Measurements from ENCODE around the gene CATSPERZ.

Gene CATSPERZ

DNA sequence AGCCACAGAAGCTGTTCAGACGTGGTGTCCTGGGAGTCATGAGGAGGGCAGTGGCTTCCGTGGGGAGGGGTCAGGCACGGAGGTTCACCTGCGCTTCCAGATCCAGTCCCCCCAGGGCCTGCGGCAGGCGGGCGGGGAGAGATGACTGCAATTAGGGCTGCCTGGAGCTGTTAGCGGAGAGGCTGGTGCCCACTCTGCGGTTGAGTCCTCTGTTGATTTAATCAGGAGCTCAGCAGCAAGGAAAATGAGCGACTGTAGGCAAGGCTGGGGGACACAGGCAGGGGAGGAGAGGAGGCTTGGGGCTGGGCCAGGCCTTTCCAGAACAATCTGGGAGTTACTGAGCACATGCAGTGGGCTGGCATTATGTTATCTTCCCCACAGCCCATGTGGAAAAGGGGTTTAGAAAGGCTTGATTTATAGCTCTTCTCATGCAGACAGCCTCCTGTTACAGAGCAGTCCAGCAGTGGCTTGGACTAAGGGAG, 35.7 kb upstream of the CATSPERZ start:
- Histone ChIP-seq H3K27me3 (ENCODE audit: insufficient read depth, low read length, poor library complexity, severe bottlenecking) (no peaks in the 10 kb centered on the region), H3K79me2 (ENCODE audit: insufficient read depth, low read length) (no peaks in the 10 kb centered on the region), H3K9me3 (ENCODE audit: insufficient read depth, low read depth, low read length) (no peaks in the 10 kb centered on the region), H4K20me1 (ENCODE audit: insufficient read depth, low read length, poor library complexity, severe bottlenecking) (no peaks in the 10 kb centered on the region), H3F3A (ENCODE audit: low read depth) (peaks cover 3% of the 10 kb centered on the region; the same call in 1 of the 2 replicates), H3K4me1 (ENCODE audit: insufficient read depth, low read length, poor library complexity, severe bottlenecking) (peaks cover 14% of the 10 kb centered on the region), H3K9me2 (replicated peaks; ENCODE audit: low read depth, low read length) (no peaks in the 10 kb centered on the region), H3K9ac (ENCODE audit: low read depth, low read length, poor library complexity, severe bottlenecking) (no peak overlapping the region), H2AFZ (ENCODE audit: low read length) (no peak overlapping the region), H3K4me2 (ENCODE audit: low read depth, low read length, poor library complexity, severe bottlenecking) (no peak overlapping the region), H3K36me3 (ENCODE audit: insufficient read depth, low read length) (no peaks in the 10 kb centered on the region), H3K4me3 (ENCODE audit: low read length, poor library complexity, severe bottlenecking) (no peak overlapping the region)
- TF ChIP-seq EZH2phosphoT487 (IDR thresholded peaks at IDR 0.05; ENCODE audit: borderline replicate concordance), result no peak
- TF ChIP-seq, protein P1, sequence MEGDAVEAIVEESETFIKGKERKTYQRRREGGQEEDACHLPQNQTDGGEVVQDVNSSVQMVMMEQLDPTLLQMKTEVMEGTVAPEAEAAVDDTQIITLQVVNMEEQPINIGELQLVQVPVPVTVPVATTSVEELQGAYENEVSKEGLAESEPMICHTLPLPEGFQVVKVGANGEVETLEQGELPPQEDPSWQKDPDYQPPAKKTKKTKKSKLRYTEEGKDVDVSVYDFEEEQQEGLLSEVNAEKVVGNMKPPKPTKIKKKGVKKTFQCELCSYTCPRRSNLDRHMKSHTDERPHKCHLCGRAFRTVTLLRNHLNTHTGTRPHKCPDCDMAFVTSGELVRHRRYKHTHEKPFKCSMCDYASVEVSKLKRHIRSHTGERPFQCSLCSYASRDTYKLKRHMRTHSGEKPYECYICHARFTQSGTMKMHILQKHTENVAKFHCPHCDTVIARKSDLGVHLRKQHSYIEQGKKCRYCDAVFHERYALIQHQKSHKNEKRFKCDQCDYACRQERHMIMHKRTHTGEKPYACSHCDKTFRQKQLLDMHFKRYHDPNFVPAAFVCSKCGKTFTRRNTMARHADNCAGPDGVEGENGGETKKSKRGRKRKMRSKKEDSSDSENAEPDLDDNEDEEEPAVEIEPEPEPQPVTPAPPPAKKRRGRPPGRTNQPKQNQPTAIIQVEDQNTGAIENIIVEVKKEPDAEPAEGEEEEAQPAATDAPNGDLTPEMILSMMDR (conservative IDR thresholded peaks at IDR 0.05; ENCODE audit: low read length), result no peak

DNA sequence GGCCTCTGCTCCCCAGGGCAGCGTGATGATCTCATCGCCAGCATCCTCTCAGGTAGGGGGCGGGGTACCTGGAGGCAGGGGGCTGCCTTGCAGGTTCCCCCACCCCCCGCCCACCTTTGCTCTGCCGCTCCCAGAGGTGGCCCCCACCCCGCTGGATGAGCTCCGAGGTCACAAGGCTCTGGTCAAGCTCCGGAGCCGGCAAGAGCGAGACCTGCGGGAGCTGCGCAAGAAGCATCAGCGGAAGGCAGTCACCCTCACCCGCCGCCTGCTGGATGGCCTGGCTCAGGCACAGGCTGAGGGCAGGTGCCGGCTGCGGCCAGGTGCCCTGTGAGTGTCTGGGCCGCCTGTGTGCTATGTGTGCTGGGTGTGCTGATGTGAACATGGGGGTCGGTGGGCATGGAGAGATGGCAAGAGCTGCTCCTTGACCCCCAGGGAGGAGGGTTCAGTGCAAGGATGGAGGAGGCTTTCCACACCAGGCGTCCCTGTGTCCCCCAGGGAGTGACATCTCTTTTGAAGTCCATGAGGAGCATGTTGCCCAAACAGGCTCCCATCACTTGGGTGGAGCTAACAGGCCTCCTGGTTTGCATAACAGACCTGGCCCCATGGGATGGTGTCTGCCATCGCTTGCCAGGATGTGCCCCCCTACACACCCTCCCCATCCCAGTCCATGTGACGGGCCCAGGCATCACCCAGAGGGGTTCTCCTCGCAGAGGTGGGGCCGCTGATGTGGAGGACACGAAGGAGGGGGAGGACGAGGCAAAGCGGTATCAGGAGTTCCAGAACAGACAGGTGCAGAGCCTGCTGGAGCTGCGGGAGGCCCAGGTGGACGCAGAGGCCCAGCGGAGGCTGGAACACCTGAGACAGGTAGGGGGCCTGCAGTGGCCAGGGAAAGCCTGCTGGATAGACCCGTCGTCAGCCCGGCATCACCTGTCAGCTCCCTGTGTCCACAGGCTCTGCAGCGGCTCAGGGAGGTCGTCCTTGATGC, 34.7 kb upstream of the CATSPERZ start:
- peaks cover 14% of the 10 kb centered on the region for H3K4me1 ChIP-seq (ENCODE audit: insufficient read depth, low read length, poor library complexity, severe bottlenecking)

DNA sequence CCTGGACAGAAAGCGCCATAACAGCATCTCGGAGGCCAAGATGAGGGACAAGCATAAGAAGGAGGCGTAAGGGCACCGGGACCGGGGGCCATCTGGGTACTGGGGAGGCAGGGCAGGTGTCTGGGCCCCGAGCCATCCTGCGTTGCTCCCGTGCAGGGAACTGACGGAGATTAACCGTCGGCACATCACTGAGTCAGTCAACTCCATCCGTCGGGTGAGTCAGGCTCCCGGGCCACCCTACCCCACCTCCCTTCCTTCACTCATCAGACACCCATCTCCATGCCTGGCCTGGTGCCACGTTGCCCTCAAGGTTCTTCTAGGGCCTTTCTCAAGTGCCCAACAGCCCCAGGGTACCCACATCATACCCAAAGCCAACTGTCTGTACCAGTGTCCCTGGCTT, 33.8 kb upstream of the CATSPERZ start:
- H3K4me3 ChIP-seq (ENCODE audit: low read length, poor library complexity, severe bottlenecking), result no peak overlapping the region
- H3K4me2 ChIP-seq (ENCODE audit: low read depth, low read length, poor library complexity, severe bottlenecking), result no peak overlapping the region
- H3K79me2 ChIP-seq (ENCODE audit: insufficient read depth, low read length), result no peaks in the 10 kb centered on the region
- H3K9me2 ChIP-seq (replicated peaks; ENCODE audit: low read depth, low read length), result no peaks in the 10 kb centered on the region
- H3K9ac ChIP-seq (ENCODE audit: low read depth, low read length, poor library complexity, severe bottlenecking), result no peak overlapping the region
- H4K20me1 ChIP-seq (ENCODE audit: insufficient read depth, low read length, poor library complexity, severe bottlenecking), result no peaks in the 10 kb centered on the region
- peaks cover 14% of the 10 kb centered on the region for H3K4me1 ChIP-seq (ENCODE audit: insufficient read depth, low read length, poor library complexity, severe bottlenecking)
- no peaks in the 10 kb centered on the region for H3K36me3 ChIP-seq (ENCODE audit: insufficient read depth, low read length)
- TF ChIP-seq EZH2phosphoT487 (IDR thresholded peaks at IDR 0.05; ENCODE audit: borderline replicate concordance), result no peak
- TF ChIP-seq, protein P1 (conservative IDR thresholded peaks at IDR 0.05; ENCODE audit: low read length), result no peak
- peaks cover 6% of the 10 kb centered on the region; the same call in 1 of the 2 replicates for H3F3A ChIP-seq (ENCODE audit: low read depth)
- no peaks in the 10 kb centered on the region for H3K9me3 ChIP-seq (ENCODE audit: insufficient read depth, low read depth, low read length)
- no peaks in the 10 kb centered on the region for H3K27me3 ChIP-seq (ENCODE audit: insufficient read depth, low read length, poor library complexity, severe bottlenecking)
- H2AFZ ChIP-seq (ENCODE audit: low read length), result no peak overlapping the region

More for the DNA sequence above, 34.7 kb upstream of the CATSPERZ start:
- H4K20me1 ChIP-seq (ENCODE audit: insufficient read depth, low read length, poor library complexity, severe bottlenecking), result no peaks in the 10 kb centered on the region
- H3K36me3 ChIP-seq (ENCODE audit: insufficient read depth, low read length), result no peaks in the 10 kb centered on the region
- H3K9ac ChIP-seq (ENCODE audit: low read depth, low read length, poor library complexity, severe bottlenecking), result no peak overlapping the region
- TF ChIP-seq, protein P1 (conservative IDR thresholded peaks at IDR 0.05; ENCODE audit: low read length), result no peak
- no peak for TF ChIP-seq EZH2phosphoT487 (IDR thresholded peaks at IDR 0.05; ENCODE audit: borderline replicate concordance)
- H3K9me2 ChIP-seq (replicated peaks; ENCODE audit: low read depth, low read length), result no peaks in the 10 kb centered on the region
- H3F3A ChIP-seq (ENCODE audit: low read depth), result peaks cover 6% of the 10 kb centered on the region; the same call in 1 of the 2 replicates
- no peak overlapping the region for H3K4me2 ChIP-seq (ENCODE audit: low read depth, low read length, poor library complexity, severe bottlenecking)
- no peaks in the 10 kb centered on the region for H3K27me3 ChIP-seq (ENCODE audit: insufficient read depth, low read length, poor library complexity, severe bottlenecking)
- H2AFZ ChIP-seq (ENCODE audit: low read length), result no peak overlapping the region
- no peak overlapping the region for H3K4me3 ChIP-seq (ENCODE audit: low read length, poor library complexity, severe bottlenecking)
- no peaks in the 10 kb centered on the region for H3K9me3 ChIP-seq (ENCODE audit: insufficient read depth, low read depth, low read length)
- H3K79me2 ChIP-seq (ENCODE audit: insufficient read depth, low read length), result no peaks in the 10 kb centered on the region
